GM18507 (cell line): ENCODE measurements around the gene SLC48A1.

ENCODE experiments used
- DNase-seq: peaks from one replicate; pipeline ENCODE4 v3.0.0; 2011; ENCODE audit warnings: low read depth; ENCODE audit not compliant: insufficient read length; ENCODE audit errors: extremely low spot score
- FAIRE-seq: peaks from 2 replicates; lab custom pipeline; 2011; peaks lifted over from hg19 to GRCh38; lab: Jason Lieb, UNC

SLC48A1 gene

GRCh38 chr12:47786662-47787280, 13.7 kb downstream of the SLC48A1 start:
- no peak for FAIRE-seq
- DNase-seq: no peak

- no peak for DNase-seq
- no peak for FAIRE-seq
These were observed 14.7 kb downstream of the SLC48A1 start for GRCh38 chr12:47787596-47788319.

GRCh38 chr12:47789141-47789540, 16.1 kb downstream of the SLC48A1 start:
- FAIRE-seq: no peak

GRCh38 chr12:47789712-47790489, 16.9 kb downstream of the SLC48A1 start:
- DNase-seq (no peak), FAIRE-seq (no peak)

More at GRCh38 chr12:47789141-47789540, 16.1 kb downstream of the SLC48A1 start:
- no peak for DNase-seq

GRCh38 chr12:47790676-47791350, 17.8 kb downstream of the SLC48A1 start:
- no peak for DNase-seq
- no peak for FAIRE-seq

- FAIRE-seq (no peak), DNase-seq (no peak)
These were observed 18.3 kb downstream of the SLC48A1 start for GRCh38 chr12:47791351-47791746.

GRCh38 chr12:47791874-47792273, 18.8 kb downstream of the SLC48A1 start:
- FAIRE-seq: no peak
- DNase-seq: no peak

GRCh38 chr12:47793015-47793681, 20.1 kb downstream of the SLC48A1 start:
- DNase-seq: no peak
- FAIRE-seq: no peak

GRCh38 chr12:47794679-47795078, 21.6 kb downstream of the SLC48A1 start:
- no peak for FAIRE-seq

GRCh38 chr12:47795121-47795813, 22.2 kb downstream of the SLC48A1 start:
- DNase-seq (no peak), FAIRE-seq (no peak)

More at GRCh38 chr12:47794679-47795078, 21.6 kb downstream of the SLC48A1 start:
- no peak for DNase-seq

GRCh38 chr12:47795814-47796411, 22.9 kb downstream of the SLC48A1 start:
- DNase-seq (no peak), FAIRE-seq (no peak)

- FAIRE-seq: no peak
These were observed 24.4 kb downstream of the SLC48A1 start for GRCh38 chr12:47797441-47797840.

GRCh38 chr12:47798382-47798948, 25.4 kb downstream of the SLC48A1 start:
- FAIRE-seq (no peak), DNase-seq (no peak)

More at GRCh38 chr12:47797441-47797840, 24.4 kb downstream of the SLC48A1 start:
- peak; percentile 59 for DNase-seq

- FAIRE-seq (no peak), DNase-seq (no peak)
These were observed 26.4 kb downstream of the SLC48A1 start for GRCh38 chr12:47799357-47799955.

- FAIRE-seq (no peak), DNase-seq (no peak)
These were observed 27.5 kb downstream of the SLC48A1 start for GRCh38 chr12:47800582-47800981.

GRCh38 chr12:47801170-47801903, 28.3 kb downstream of the SLC48A1 start:
- FAIRE-seq (no peak), DNase-seq (no peak)

- no peak for FAIRE-seq
These were observed 28.8 kb downstream of the SLC48A1 start for GRCh38 chr12:47801904-47802246.

More at GRCh38 chr12:47801904-47802246, 28.8 kb downstream of the SLC48A1 start:
- no peak for DNase-seq
